Measurements from ENCODE around the gene SUFU.

SUFU gene

GRCh38 chr10:102480396-102480795 lies 23.4 kb upstream of the SUFU start:
- Histone ChIP-seq H3K4me2 (ENCODE audit: insufficient read depth, low read length, poor library complexity, severe bottlenecking) (no peak overlapping the region), H3K36me3 (replicated peaks in 1 of 2; ENCODE audit: control insufficient read depth in 2 of 2, insufficient read depth in 2 of 2, low read length in 2 of 2) (peaks cover 51 to 94% of the 10 kb centered on the region in 2 donors), H3K27ac (replicated peaks; ENCODE audit: low read length) (no peak overlapping the region), H2AK5ac (ENCODE audit: low read depth, low read length) (no peak overlapping the region), H3K27me3 (ENCODE audit: control insufficient read depth in 3 of 3, insufficient read depth in 3 of 3, low read depth in 1 of 3, low read length in 3 of 3) (no peaks in the 10 kb centered on the region), H3K23ac (ENCODE audit: low read depth, low read length, poor library complexity) (no peak overlapping the region), H2BK12ac (ENCODE audit: low read length) (no peak overlapping the region), H3K9me3 (replicated peaks in 1 of 2; ENCODE audit: control insufficient read depth in 2 of 2, insufficient read depth in 1 of 2, low read depth in 1 of 2, low read length in 2 of 2) (no peaks in the 10 kb centered on the region), H2AFZ (ENCODE audit: low read length) (no peak overlapping the region), H2BK15ac (ENCODE audit: low read length) (no peak overlapping the region), H3K18ac (ENCODE audit: low read length) (no peak overlapping the region), H3K4ac (ENCODE audit: low read length) (no peak overlapping the region), H3K4me1 (ENCODE audit: control insufficient read depth in 2 of 2, insufficient read depth in 1 of 2, low read depth in 1 of 2, low read length in 2 of 2) (no peaks in the 10 kb centered on the region), H2BK5ac (ENCODE audit: low read length) (no peak overlapping the region), H3K4me3 (ENCODE audit: low read length in 2 of 2) (no peak overlapping the region), H3K14ac (ENCODE audit: low read length) (peak overlapping the region; percentile 43), H2BK120ac (ENCODE audit: low read depth, low read length) (no peak overlapping the region), H3K9ac (ENCODE audit: low read depth, low read length, poor library complexity) (no peak overlapping the region), H3K79me1 (ENCODE audit: low read depth, low read length) (peaks cover 4% of the 10 kb centered on the region), H4K8ac (ENCODE audit: low read depth, low read length) (no peak overlapping the region), H4K91ac (ENCODE audit: low read depth, low read length, poor library complexity) (no peak overlapping the region)
- no peak for DNase-seq (ENCODE audit: low spot score)
- no CpG with 5 or more reads among the region's 9 CpGs for WGBS, 2 donors (ENCODE audit: extremely low coverage in 2 of 2, insufficient read length in 2 of 2, insufficient replicate concordance in 1 of 2)

- Histone ChIP-seq H3K27me3 (ENCODE audit: control insufficient read depth in 3 of 3, insufficient read depth in 3 of 3, low read depth in 1 of 3, low read length in 3 of 3) (no peaks in the 10 kb centered on the region), H2BK120ac (ENCODE audit: low read depth, low read length) (no peak overlapping the region), H3K23ac (ENCODE audit: low read depth, low read length, poor library complexity) (peak overlapping the region; percentile 13), H3K18ac (ENCODE audit: low read length) (no peak overlapping the region), H3K9ac (ENCODE audit: low read depth, low read length, poor library complexity) (peak overlapping the region; percentile 66), H3K9me3 (replicated peaks in 1 of 2; ENCODE audit: control insufficient read depth in 2 of 2, insufficient read depth in 1 of 2, low read depth in 1 of 2, low read length in 2 of 2) (no peaks in the 10 kb centered on the region), H3K79me1 (ENCODE audit: low read depth, low read length) (peaks cover 8% of the 10 kb centered on the region), H2BK5ac (ENCODE audit: low read length) (no peak overlapping the region), H2BK15ac (ENCODE audit: low read length) (no peak overlapping the region), H3K27ac (replicated peaks; ENCODE audit: low read length) (no peak overlapping the region), H3K4me1 (ENCODE audit: control insufficient read depth in 2 of 2, insufficient read depth in 1 of 2, low read depth in 1 of 2, low read length in 2 of 2) (no peaks in the 10 kb centered on the region), H3K4me2 (ENCODE audit: insufficient read depth, low read length, poor library complexity, severe bottlenecking) (no peak overlapping the region), H3K4ac (ENCODE audit: low read length) (no peak overlapping the region), H4K91ac (ENCODE audit: low read depth, low read length, poor library complexity) (no peak overlapping the region), H4K8ac (ENCODE audit: low read depth, low read length) (no peak overlapping the region), H2AK5ac (ENCODE audit: low read depth, low read length) (no peak overlapping the region), H3K14ac (ENCODE audit: low read length) (no peak overlapping the region), H2AFZ (ENCODE audit: low read length) (no peak overlapping the region), H3K4me3 (ENCODE audit: low read length in 2 of 2) (no peak overlapping the region), H3K36me3 (replicated peaks in 1 of 2; ENCODE audit: control insufficient read depth in 2 of 2, insufficient read depth in 2 of 2, low read length in 2 of 2) (peaks cover 71 to 98% of the 10 kb centered on the region in 2 donors), H2BK12ac (ENCODE audit: low read length) (no peak overlapping the region)
- no peak for DNase-seq (ENCODE audit: low spot score)
- WGBS, 2 donors (ENCODE audit: extremely low coverage in 2 of 2, insufficient read length in 2 of 2, insufficient replicate concordance in 1 of 2), result no CpG with 5 or more reads among the region's 13 CpGs
Observed at GRCh38 chr10:102484021-102484420, 19.8 kb upstream of the SUFU start.

- H4K91ac ChIP-seq (ENCODE audit: low read depth, low read length, poor library complexity), result no peak overlapping the region
- no CpG with 5 or more reads among the region's 18 CpGs for WGBS, 2 donors (ENCODE audit: extremely low coverage in 2 of 2, insufficient read length in 2 of 2, insufficient replicate concordance in 1 of 2)
- H3K4ac ChIP-seq (ENCODE audit: low read length), result no peak overlapping the region
- no peak overlapping the region for H2BK12ac ChIP-seq (ENCODE audit: low read length)
- H2BK5ac ChIP-seq (ENCODE audit: low read length), result no peak overlapping the region
- no peak overlapping the region for H3K23ac ChIP-seq (ENCODE audit: low read depth, low read length, poor library complexity)
- H3K4me2 ChIP-seq (ENCODE audit: insufficient read depth, low read length, poor library complexity, severe bottlenecking), result no peak overlapping the region
- no peaks in the 10 kb centered on the region for H3K27me3 ChIP-seq (ENCODE audit: control insufficient read depth in 3 of 3, insufficient read depth in 3 of 3, low read depth in 1 of 3, low read length in 3 of 3)
- no peak overlapping the region for H2AK5ac ChIP-seq (ENCODE audit: low read depth, low read length)
- no peak overlapping the region for H2BK120ac ChIP-seq (ENCODE audit: low read depth, low read length)
- no peak overlapping the region for H2AFZ ChIP-seq (ENCODE audit: low read length)
- no peaks in the 10 kb centered on the region for H3K9me3 ChIP-seq (replicated peaks in 1 of 2; ENCODE audit: control insufficient read depth in 2 of 2, insufficient read depth in 1 of 2, low read depth in 1 of 2, low read length in 2 of 2)
- H3K36me3 ChIP-seq (replicated peaks in 1 of 2; ENCODE audit: control insufficient read depth in 2 of 2, insufficient read depth in 2 of 2, low read length in 2 of 2), result peaks cover 65 to 98% of the 10 kb centered on the region in 2 donors
- H3K79me1 ChIP-seq (ENCODE audit: low read depth, low read length), result peaks cover 8% of the 10 kb centered on the region
- H4K8ac ChIP-seq (ENCODE audit: low read depth, low read length), result no peak overlapping the region
- no peak for DNase-seq (ENCODE audit: low spot score)
- no peak overlapping the region for H3K9ac ChIP-seq (ENCODE audit: low read depth, low read length, poor library complexity)
- no peak overlapping the region for H3K14ac ChIP-seq (ENCODE audit: low read length)
- no peak overlapping the region for H3K4me3 ChIP-seq (ENCODE audit: low read length in 2 of 2)
- H3K27ac ChIP-seq (replicated peaks; ENCODE audit: low read length), result no peak overlapping the region
- H3K18ac ChIP-seq (ENCODE audit: low read length), result no peak overlapping the region
- H3K4me1 ChIP-seq (ENCODE audit: control insufficient read depth in 2 of 2, insufficient read depth in 1 of 2, low read depth in 1 of 2, low read length in 2 of 2), result no peaks in the 10 kb centered on the region
- H2BK15ac ChIP-seq (ENCODE audit: low read length), result no peak overlapping the region
Observed at GRCh38 chr10:102485093-102485784, 18.5 kb upstream of the SUFU start.

- no peak for DNase-seq (ENCODE audit: low spot score)
Observed at GRCh38 chr10:102491136-102491535, 12.6 kb upstream of the SUFU start.

More at GRCh38 chr10:102491136-102491535, 12.6 kb upstream of the SUFU start:
- WGBS, 2 donors (ENCODE audit: extremely low coverage in 2 of 2, insufficient read length in 2 of 2, insufficient replicate concordance in 1 of 2), result no CpG with 5 or more reads among the region's 4 CpGs
- Histone ChIP-seq H3K36me3 (replicated peaks in 1 of 2; ENCODE audit: control insufficient read depth in 2 of 2, insufficient read depth in 2 of 2, low read length in 2 of 2) (peaks cover 22 to 75% of the 10 kb centered on the region in 2 donors), H2BK12ac (ENCODE audit: low read length) (no peak overlapping the region), H3K9ac (ENCODE audit: low read depth, low read length, poor library complexity) (no peak overlapping the region), H3K23ac (ENCODE audit: low read depth, low read length, poor library complexity) (no peak overlapping the region), H3K79me1 (ENCODE audit: low read depth, low read length) (peaks cover 7% of the 10 kb centered on the region), H2BK120ac (ENCODE audit: low read depth, low read length) (no peak overlapping the region), H3K18ac (ENCODE audit: low read length) (no peak overlapping the region), H3K27ac (replicated peaks; ENCODE audit: low read length) (no peak overlapping the region), H3K9me3 (replicated peaks in 1 of 2; ENCODE audit: control insufficient read depth in 2 of 2, insufficient read depth in 1 of 2, low read depth in 1 of 2, low read length in 2 of 2) (no peaks in the 10 kb centered on the region), H3K27me3 (ENCODE audit: control insufficient read depth in 3 of 3, insufficient read depth in 3 of 3, low read depth in 1 of 3, low read length in 3 of 3) (no peaks in the 10 kb centered on the region), H4K8ac (ENCODE audit: low read depth, low read length) (no peak overlapping the region), H3K4ac (ENCODE audit: low read length) (no peak overlapping the region), H2BK15ac (ENCODE audit: low read length) (no peak overlapping the region), H3K4me1 (ENCODE audit: control insufficient read depth in 2 of 2, insufficient read depth in 1 of 2, low read depth in 1 of 2, low read length in 2 of 2) (no peaks in the 10 kb centered on the region), H3K4me2 (ENCODE audit: insufficient read depth, low read length, poor library complexity, severe bottlenecking) (no peak overlapping the region), H2AFZ (ENCODE audit: low read length) (no peak overlapping the region), H3K14ac (ENCODE audit: low read length) (no peak overlapping the region), H2AK5ac (ENCODE audit: low read depth, low read length) (no peak overlapping the region), H2BK5ac (ENCODE audit: low read length) (no peak overlapping the region), H4K91ac (ENCODE audit: low read depth, low read length, poor library complexity) (no peak overlapping the region), H3K4me3 (ENCODE audit: low read length in 2 of 2) (no peak overlapping the region)
